Smooth muscle cell (in vitro differentiated cells): ENCODE data around the gene BEGAIN. TPM values are rescaled to one million over a fixed set of nuclear protein-coding genes. Genes with fewer than 3 reads are reported as not detected.

Experiments
- DNase-seq: peaks from one replicate; lab custom pipeline; 2025; ENCODE audit not compliant: unreplicated experiment; lab: John Stamatoyannopoulos, UW
- H2AFZ ChIP-seq: fragments of 200-600 bp; sonication (generic); 2 replicates; pipeline ENCODE4 v1.6.0; 2016; ENCODE audit warnings: antibody characterized with exemption, low read depth, mild to moderate bottlenecking
- H3F3A ChIP-seq: fragments of 200-600 bp; sonication (generic); 2 replicates; pipeline ENCODE4 v1.6.0; 2017; ENCODE audit warnings: antibody characterized with exemption, low read depth
- H3K27ac ChIP-seq: fragments of 200-600 bp; sonication (generic); 2 replicates; pipeline ENCODE4 v1.5.1; 2016; ENCODE audit warnings: low read depth, mild to moderate bottlenecking
- H3K27me3 ChIP-seq: fragments of 200-600 bp; sonication (generic); 2 replicates; pipeline ENCODE4 v1.6.1; 2016; ENCODE audit warnings: low read depth, mild to moderate bottlenecking
- H3K36me3 ChIP-seq: fragments of 200-600 bp; sonication (generic); 2 replicates; pipeline ENCODE4 v1.5.1; 2016; ENCODE audit warnings: low read depth
- H3K4me1 ChIP-seq: fragments of 200-600 bp; sonication (generic); 2 replicates; pipeline ENCODE4 v1.5.1; 2016; ENCODE audit warnings: low read depth
- H3K4me2 ChIP-seq: fragments of 200-600 bp; sonication (generic); 2 replicates; pipeline ENCODE4 v1.6.0; 2016; ENCODE audit warnings: mild to moderate bottlenecking
- H3K4me3 ChIP-seq: fragments of 200-600 bp; sonication (generic); 2 replicates; pipeline ENCODE4 v1.5.1; 2016; ENCODE audit warnings: mild to moderate bottlenecking
- H3K79me2 ChIP-seq: fragments of 200-600 bp; sonication (generic); 2 replicates; pipeline ENCODE4 v1.6.0; 2016; ENCODE audit warnings: low read depth, mild to moderate bottlenecking
- H3K9ac ChIP-seq: fragments of 200-600 bp; sonication (generic); 2 replicates; pipeline ENCODE4 v1.6.0; 2016; ENCODE audit warnings: low read depth
- H3K9me3 ChIP-seq: fragments of 200-600 bp; sonication (generic); replicated peaks from 2 replicates; pipeline ENCODE4 v1.5.1; 2016; ENCODE audit warnings: low read depth
- H4K20me1 ChIP-seq: fragments of 200-600 bp; sonication (generic); 2 replicates; pipeline ENCODE4 v1.6.0; 2016; ENCODE audit warnings: low read depth
- CTCF ChIP-seq: fragments of 200-600 bp; sonication (generic); IDR thresholded peaks from 2 replicates; pipeline ENCODE4 v1.5.1; 2017; ENCODE audit warnings: borderline replicate concordance, mild to moderate bottlenecking, antibody characterized with exemption; ENCODE audit not compliant: insufficient read depth, poor library complexity, severe bottlenecking
- WGBS: methylation state at CpG from one replicate; pipeline ENCODE4 v1.1.7; 2016; ENCODE audit warnings: low lambda C conversion rate; 5-methylcytosine and 5-hydroxymethylcytosine counted together
- polyA plus RNA-seq: library from polyadenylated mRNA; unstranded; fragments of >200 nt; fragmentation: Nextera tagmentation; extraction: Ambion mirVana; gene quantifications from 2 replicates; pipeline ENCODE4 v1.2.1, GENCODE V29; 2016
- total RNA-seq: library from RNA; depleted of rRNA; stranded (reverse); fragments of >200 nt; gene quantifications from 2 replicates; pipeline ENCODE4 v1.2.3, GENCODE V29; 2014

Gene BEGAIN
- total and polyA plus RNA-seq, 2 experiments from 2014 or later, result 4.7 to 11.7 TPM

GRCh38 chr14:100565650-100566049 lies 21.6 kb downstream of the BEGAIN start:
- Histone ChIP-seq H3K9ac (no peak overlapping the region), H4K20me1 (peaks cover 24% of the 10 kb centered on the region), H3K27me3 (peaks cover 49% of the 10 kb centered on the region), H3K36me3 (no peaks in the 10 kb centered on the region), H3F3A (no peaks in the 10 kb centered on the region), H2AFZ (no peak overlapping the region), H3K4me2 (no peak overlapping the region), H3K27ac (no peak overlapping the region), H3K4me3 (no peak overlapping the region), H3K4me1 (peaks cover 15% of the 10 kb centered on the region), H3K79me2 (no peaks in the 10 kb centered on the region), H3K9me3 (no peaks in the 10 kb centered on the region)
- no peak for DNase-seq
- 95% methylated on average over 3 of the region's 3 CpGs for WGBS
- no peak for TF ChIP-seq CTCF

- no peaks in the 10 kb centered on the region for H3F3A ChIP-seq
- 61% methylated on average over 6 of the region's 6 CpGs for WGBS
- no peak overlapping the region for H2AFZ ChIP-seq
- H3K36me3 ChIP-seq, result no peaks in the 10 kb centered on the region
- peaks cover 39% of the 10 kb centered on the region for H3K27me3 ChIP-seq
- TF ChIP-seq CTCF, result no peak
- H3K4me3 ChIP-seq, result no peak overlapping the region
- H4K20me1 ChIP-seq, result peaks cover 24% of the 10 kb centered on the region
- no peak overlapping the region for H3K9ac ChIP-seq
- no peaks in the 10 kb centered on the region for H3K79me2 ChIP-seq
- no peaks in the 10 kb centered on the region for H3K9me3 ChIP-seq
- H3K27ac ChIP-seq, result no peak overlapping the region
- no peak for DNase-seq
- no peak overlapping the region for H3K4me2 ChIP-seq
- H3K4me1 ChIP-seq, result peaks cover 10% of the 10 kb centered on the region
These were observed 22.7 kb downstream of the BEGAIN start for GRCh38 chr14:100564512-100564911.

- WGBS, result 89% methylated on average over 18 of the region's 18 CpGs
- Histone ChIP-seq H3K9me3 (no peaks in the 10 kb centered on the region), H3K9ac (no peak overlapping the region), H3K27ac (no peak overlapping the region), H3K36me3 (no peaks in the 10 kb centered on the region), H3K4me3 (no peak overlapping the region), H3K4me1 (peaks cover 5% of the 10 kb centered on the region), H3F3A (no peaks in the 10 kb centered on the region), H3K4me2 (no peak overlapping the region), H3K79me2 (no peaks in the 10 kb centered on the region), H2AFZ (no peak overlapping the region), H3K27me3 (peaks cover 24% of the 10 kb centered on the region), H4K20me1 (peaks cover 24% of the 10 kb centered on the region)
- TF ChIP-seq CTCF, result no peak
- DNase-seq, result no peak
These were observed 24.5 kb downstream of the BEGAIN start for GRCh38 chr14:100562751-100563150.

- Histone ChIP-seq H3K4me3 (no peak overlapping the region), H3K36me3 (no peaks in the 10 kb centered on the region), H3K27me3 (peaks cover 8% of the 10 kb centered on the region), H3K9me3 (no peaks in the 10 kb centered on the region), H2AFZ (no peak overlapping the region), H3K4me1 (no peaks in the 10 kb centered on the region), H3F3A (no peaks in the 10 kb centered on the region), H3K79me2 (no peaks in the 10 kb centered on the region), H3K27ac (no peak overlapping the region), H4K20me1 (peaks cover 14% of the 10 kb centered on the region), H3K4me2 (no peak overlapping the region), H3K9ac (no peak overlapping the region)
- no peak for DNase-seq
- 84% methylated on average over 15 of the region's 15 CpGs for WGBS
- TF ChIP-seq CTCF, result no peak
These were observed 26.2 kb downstream of the BEGAIN start for GRCh38 chr14:100561005-100561404.
